ENCODE data around the gene CFAP119.
"Not testable (repeated sequence)": the region's sequence is repeated elsewhere in the genome, so short reads cannot be mapped to it uniquely, and the experiment has no call there.

The CFAP119 gene

GRCh38 chr16:30761928-30762902, at the start of gene CFAP119, which contains the start of gene RNF40:
Gene CFAP119, minus strand, starts transcription at chr16:30762062. Its CDS starts 314 bp downstream, at chr16:30761748.
Gene RNF40, plus strand, starts transcription at chr16:30762322. Its CDS starts 224 bp downstream, at chr16:30762546.
- peak; percentile 97 for DNase-seq (ENCODE audit: low read depth)

GRCh38 chr16:30809675-30810074, 47.8 kb upstream of the CFAP119 start:
- not testable (repeated sequence) for DNase-seq (ENCODE audit: low read depth)

- DNase-seq (ENCODE audit: low read depth) = not testable (repeated sequence)
These were observed 47.1 kb upstream of the CFAP119 start for GRCh38 chr16:30808890-30809426.

DNA sequence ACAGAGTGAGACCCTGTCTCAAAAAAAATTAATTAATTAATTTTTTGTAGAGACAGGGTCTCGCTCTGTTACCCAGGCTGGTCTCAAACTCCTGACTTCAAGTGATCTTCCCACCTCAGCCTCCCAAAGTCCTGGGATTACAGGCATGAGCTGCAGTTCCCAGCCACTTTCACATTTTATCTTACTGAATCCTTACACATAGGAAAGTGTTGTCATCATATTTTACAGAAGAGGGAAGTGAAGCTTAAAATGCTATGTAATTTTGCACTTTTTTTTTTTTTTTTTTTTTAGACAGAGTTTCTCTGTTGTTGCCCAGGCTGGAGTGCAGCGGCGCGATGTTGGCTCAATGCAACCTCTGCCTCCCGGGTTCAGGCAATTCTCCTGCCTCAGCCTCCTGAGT, 46.3 kb upstream of the CFAP119 start:
- no peak for DNase-seq (ENCODE audit: low read depth)

GRCh38 chr16:30805370-30806169, 43.7 kb upstream of the CFAP119 start:
- DNase-seq (ENCODE audit: low read depth) = peak; percentile 68

DNA sequence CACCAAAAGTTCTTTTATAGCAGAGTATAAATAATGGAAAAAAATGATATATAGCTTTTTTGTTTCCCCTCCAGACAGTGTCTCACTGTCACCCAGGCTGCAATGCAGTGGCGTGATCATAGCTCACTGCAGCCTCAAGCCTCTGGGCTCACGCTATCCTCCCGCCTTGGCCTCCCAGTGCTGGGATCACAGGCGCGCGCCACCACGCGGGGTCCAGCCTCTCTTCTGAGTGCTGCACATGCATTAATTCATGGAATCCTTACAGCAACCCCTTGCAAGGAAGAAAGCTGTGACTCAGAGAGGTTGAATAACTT, 43.2 kb upstream of the CFAP119 start:
- DNase-seq (ENCODE audit: low read depth) = no peak

DNA sequence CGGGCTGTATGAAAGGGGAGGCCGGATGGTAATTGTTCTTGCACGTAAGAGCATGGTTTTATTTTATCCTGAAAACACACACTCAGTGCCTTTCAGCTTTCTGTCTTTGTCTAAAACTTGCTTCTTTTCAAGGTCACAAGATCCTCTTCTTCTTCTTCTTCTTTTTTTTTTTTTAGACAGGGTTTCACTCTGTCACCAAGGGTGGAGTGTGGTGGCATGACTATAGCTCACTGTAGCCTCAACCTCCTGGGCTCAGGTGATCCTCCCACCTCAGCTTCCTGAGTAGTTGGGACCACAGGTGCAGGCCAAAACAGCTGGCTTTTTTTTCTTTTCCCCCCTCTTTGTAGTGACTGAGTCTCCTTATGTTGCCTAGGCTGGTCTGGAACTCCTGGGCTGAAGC, 41.1 kb upstream of the CFAP119 start:
- DNase-seq (ENCODE audit: low read depth) = no peak

GRCh38 chr16:30797670-30798309, 35.9 kb upstream of the CFAP119 start:
- DNase-seq (ENCODE audit: low read depth) = no peak

DNA sequence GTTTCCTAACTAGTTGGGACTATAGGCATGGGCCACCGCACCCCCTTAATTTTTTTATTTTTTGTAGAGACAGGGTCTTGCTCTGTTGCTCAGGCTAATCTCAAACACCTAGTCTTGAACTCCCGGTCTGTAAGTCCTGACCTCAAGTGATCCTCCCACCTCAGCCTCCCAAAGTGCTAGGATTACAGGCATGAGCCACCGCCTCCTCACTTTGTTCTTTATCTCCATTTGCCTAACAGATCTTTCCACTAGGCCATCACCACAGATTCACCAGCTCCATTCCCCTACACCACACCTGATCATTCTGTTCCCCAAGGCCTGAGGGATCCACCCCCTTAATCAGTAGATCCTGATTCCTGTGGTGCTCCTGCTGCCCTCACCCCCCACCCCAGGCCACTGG, 32.8 kb upstream of the CFAP119 start:
- no peak for DNase-seq (ENCODE audit: low read depth)

DNA sequence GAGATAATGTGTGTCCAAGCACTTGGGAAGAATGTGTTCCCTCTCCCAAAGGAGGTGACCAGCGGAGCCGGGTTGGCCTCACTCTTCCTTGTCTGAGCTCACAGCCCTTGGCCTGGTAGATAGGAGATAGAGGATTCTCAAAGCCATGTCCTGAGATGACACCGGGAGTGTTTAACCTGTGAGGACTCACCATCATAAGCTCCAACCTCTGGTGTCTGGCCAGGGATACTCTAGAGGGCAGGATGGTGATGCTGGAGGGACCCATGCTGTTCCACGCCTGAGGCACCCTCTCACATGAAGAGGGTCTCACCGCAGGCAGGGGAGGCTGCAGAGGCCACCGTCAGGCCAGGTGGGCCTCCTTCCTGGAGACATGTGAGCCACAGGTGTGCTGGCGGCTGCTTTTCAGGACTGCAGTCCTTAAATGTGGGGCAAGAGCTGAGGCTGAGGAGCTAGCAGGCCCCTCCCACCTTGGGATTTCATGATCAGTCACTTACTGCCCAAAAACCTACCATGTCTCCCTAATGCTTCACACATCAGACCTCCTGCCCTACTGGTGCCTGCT, 31.7 kb upstream of the CFAP119 start:
- DNase-seq (ENCODE audit: low read depth) = no peak

DNA sequence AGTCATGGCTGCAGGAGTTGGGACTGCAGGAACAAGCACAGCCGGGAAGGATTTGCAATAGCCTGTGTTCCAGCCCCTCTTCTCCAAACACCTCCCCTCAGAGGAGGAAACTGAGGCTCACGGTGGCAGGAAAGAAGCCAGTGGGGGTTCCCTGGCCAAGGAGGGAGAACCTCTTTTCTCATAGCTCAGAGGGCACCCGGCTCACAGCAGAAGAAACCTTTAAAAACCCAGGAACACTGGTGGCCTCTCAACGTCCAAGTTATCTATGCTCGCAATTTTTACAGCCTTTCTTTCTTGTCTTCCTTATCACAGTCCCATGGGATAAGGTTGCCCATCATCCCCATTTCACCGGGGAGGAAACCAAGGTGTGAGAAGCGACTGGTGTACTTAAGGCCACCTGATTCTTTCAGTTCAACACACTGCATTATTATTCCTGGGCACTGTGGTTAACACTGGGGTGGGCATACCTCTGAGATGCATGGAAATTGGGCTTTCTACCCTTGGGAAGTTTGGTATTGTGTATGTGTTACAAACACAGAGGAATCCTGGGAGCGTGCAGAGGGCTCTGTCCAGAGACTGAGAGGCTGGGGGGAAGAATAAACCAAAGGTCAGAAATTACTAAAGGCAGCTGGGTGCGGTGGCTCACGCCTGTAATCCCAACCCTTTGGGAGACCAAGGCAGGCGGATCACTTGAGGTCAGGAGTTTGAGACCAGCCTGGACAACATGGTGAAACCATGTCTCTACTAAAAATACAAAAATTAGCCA, 25.9 kb upstream of the CFAP119 start:
- no peak for DNase-seq (ENCODE audit: low read depth)

DNA sequence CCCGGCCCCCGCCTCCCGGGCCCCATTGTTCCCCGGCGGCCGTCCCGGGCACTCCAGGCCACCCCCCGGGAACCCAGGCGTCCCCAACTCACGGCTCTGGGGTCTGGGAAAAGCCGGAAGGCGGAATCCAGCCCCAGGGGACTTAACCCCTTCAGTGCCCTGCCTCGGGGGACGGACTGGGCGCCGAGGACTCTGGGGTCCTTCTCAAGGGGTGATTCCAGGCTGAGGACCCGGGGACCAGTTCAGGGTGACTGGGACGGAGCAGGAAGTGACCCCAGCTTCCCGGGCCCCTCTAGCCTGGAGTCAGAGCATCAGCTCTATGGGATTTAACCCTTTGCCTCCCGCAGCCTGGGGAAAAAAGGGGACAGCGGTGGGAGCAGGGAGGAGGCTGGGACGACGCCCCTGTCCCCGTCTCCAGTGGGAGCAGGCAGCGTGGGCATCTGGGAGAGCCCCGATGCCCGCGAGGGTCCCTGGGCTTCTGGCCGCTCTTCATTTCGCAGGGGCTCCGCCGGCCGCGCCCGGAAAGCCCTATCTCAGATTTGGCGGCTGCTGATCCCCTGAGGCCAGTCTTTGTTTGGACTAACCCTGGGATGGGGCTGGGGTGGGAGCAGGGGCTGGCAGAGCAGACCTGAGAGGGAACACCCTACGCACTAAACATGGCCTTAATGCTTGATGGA, 25.2 kb upstream of the CFAP119 start, which contains the start of gene ZNF629:
TSS of gene ZNF629 (minus strand) at position 270 of the 677 bp plus-strand sequence. CDS start 2,723 bp downstream, outside the sequence.
- no peak for DNase-seq (ENCODE audit: low read depth)

DNA sequence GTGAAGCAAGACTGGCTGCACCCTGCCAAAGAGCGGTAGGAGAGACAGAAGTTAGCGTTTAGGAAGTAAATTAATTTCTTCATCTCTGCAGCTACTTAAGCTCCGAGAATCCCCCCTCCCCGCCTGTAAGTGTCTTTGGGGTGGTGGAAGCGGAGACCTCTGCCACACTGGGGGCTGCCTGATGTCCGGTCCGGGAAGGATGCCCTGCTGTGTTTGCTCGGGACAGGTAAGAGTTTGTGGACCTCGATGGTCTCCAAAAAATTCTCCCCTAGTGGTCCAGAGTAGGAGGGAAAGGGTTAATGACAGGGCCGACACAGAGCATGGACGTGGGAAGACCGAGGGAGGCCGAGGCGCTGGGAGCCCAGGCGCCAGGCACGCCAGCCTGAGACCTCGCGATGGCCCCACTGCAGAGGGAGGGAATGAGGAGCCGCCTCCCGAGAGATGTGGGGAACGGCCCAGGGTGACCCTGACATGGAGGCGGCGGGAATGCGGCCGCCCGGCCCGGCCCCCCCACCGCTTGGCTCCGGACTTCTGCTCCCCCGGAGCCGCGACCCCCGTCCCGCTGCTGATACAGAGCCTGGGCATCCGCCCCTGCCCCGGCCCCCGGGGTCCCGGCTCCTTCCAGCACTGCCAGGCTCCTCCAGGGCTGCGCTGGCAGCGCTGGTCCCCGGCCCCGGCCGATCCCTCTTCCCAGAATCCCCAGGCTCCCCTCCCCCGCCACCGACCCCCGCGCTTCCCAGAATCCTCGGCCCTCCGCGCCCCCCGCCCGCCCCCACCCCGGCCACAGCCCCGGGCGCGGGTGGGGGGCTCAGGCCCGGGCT, 24.5 kb upstream of the CFAP119 start:
- no peak for DNase-seq (ENCODE audit: low read depth)

- DNase-seq (ENCODE audit: low read depth) = no peak
These were observed 23.6 kb upstream of the CFAP119 start for GRCh38 chr16:30785126-30786106.

DNA sequence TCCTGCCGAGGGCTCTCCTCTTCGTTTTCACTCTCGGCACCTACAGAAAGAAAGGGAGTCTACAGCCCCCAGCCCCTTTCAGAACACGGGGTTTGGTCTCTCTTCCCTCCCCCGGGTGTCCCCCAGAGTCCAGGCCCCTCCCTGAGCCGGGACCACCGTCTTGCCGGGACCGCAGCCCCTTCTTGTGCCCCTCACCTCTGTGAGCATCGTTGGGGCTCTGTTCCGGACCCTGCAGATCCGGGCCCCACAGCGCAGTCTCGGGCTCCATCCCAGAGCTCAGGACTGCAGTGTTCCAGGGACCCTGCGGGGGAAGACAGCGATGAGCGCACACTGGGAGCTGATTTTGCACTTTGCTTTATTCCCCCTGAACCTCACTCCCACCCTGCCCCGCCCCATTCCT, 22.4 kb upstream of the CFAP119 start:
- no peak for DNase-seq (ENCODE audit: low read depth)

- DNase-seq (ENCODE audit: low read depth) = no peak
These were observed 21.6 kb upstream of the CFAP119 start for GRCh38 chr16:30783280-30784109.
